Erythroblast (primary cell): ENCODE data around the gene HSD3B7.

ENCODE experiments used
- GATA1 ChIP-seq: IDR thresholded peaks from 2 replicates; pipeline ENCODE4 v1.6.1; 2011; ENCODE audit warnings: low read depth, mild to moderate bottlenecking, control low read depth, low read length, moderate library complexity
- POLR2A ChIP-seq: IDR thresholded peaks from 2 replicates; pipeline ENCODE4 v1.6.1; 2011; ENCODE audit warnings: mild to moderate bottlenecking, low read length

DNA sequence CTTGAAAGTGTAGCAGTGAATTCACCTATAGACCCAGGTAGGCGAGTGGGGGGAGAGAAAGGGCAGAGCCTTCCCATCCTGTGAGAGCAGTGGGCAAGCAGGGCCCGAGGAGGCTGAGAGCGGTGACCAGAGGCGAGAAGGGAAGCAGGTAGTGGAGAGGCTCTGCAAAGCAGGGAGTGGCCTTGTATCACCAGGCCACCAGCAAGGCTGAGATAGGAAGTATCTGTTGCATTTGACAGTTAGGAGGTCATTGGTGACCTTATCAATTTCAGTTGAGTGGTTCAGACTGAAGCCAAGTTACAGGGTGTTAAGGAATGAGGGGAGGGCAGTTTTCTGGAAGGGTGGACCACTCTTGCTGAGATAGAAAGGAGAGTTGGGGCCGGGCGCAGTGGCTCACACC is 10.7 kb upstream of the HSD3B7 start:
- TF ChIP-seq POLR2A (no peak), GATA1 (no peak)
